Uterus (tissue), 2 donors: ENCODE measurements around the gene DMD.

ENCODE experiments used
- POLR2A ChIP-seq, 2 donors: fragments of 450-650 bp; IDR thresholded peaks; one replicate each; pipeline ENCODE4 v1.6.1; 2016; ENCODE audit warnings: antibody characterized with exemption in 2 of 2, mild to moderate bottlenecking in 1 of 2, moderate library complexity in 1 of 2
- TF ChIP-seq, protein P1 (sequence below), 4 experiments: fragments of 200-600 bp in 2 of 4; fragments of 450-650 bp in 2 of 4; sonication (generic) in 2 of 4; IDR thresholded peaks; one replicate each; pipeline ENCODE4 v1.5.1; 2016 to 2019; ENCODE audit warnings: antibody characterized with exemption in 4 of 4, mild to moderate bottlenecking in 2 of 4, moderate library complexity in 1 of 4

DNA sequence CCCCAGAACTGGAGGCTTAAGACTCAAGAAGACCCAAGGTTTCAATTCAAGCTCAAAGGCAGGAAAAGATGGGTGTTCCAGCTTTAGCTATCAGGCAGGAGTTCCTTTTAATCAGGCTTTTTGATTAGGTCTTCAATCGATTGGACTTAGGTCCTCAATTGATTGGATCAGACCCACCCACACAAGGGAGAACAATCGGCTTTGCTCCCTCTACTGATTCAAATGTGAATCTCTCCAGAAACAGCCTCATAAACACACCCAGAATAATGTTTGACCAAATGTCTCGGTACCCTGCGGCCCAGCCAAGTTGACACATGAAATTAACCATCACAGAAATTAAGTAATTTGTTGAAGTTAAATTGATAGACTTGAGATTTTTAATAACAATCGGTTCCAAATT is 1222.4 kb downstream of the DMD start:
- no peak for TF ChIP-seq POLR2A (IDR thresholded peaks at IDR 0.05)
- TF ChIP-seq, protein P1, sequence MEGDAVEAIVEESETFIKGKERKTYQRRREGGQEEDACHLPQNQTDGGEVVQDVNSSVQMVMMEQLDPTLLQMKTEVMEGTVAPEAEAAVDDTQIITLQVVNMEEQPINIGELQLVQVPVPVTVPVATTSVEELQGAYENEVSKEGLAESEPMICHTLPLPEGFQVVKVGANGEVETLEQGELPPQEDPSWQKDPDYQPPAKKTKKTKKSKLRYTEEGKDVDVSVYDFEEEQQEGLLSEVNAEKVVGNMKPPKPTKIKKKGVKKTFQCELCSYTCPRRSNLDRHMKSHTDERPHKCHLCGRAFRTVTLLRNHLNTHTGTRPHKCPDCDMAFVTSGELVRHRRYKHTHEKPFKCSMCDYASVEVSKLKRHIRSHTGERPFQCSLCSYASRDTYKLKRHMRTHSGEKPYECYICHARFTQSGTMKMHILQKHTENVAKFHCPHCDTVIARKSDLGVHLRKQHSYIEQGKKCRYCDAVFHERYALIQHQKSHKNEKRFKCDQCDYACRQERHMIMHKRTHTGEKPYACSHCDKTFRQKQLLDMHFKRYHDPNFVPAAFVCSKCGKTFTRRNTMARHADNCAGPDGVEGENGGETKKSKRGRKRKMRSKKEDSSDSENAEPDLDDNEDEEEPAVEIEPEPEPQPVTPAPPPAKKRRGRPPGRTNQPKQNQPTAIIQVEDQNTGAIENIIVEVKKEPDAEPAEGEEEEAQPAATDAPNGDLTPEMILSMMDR (IDR thresholded peaks at IDR 0.05) = no peak
